ENCODE results near the gene GPI.

GPI gene

DNA sequence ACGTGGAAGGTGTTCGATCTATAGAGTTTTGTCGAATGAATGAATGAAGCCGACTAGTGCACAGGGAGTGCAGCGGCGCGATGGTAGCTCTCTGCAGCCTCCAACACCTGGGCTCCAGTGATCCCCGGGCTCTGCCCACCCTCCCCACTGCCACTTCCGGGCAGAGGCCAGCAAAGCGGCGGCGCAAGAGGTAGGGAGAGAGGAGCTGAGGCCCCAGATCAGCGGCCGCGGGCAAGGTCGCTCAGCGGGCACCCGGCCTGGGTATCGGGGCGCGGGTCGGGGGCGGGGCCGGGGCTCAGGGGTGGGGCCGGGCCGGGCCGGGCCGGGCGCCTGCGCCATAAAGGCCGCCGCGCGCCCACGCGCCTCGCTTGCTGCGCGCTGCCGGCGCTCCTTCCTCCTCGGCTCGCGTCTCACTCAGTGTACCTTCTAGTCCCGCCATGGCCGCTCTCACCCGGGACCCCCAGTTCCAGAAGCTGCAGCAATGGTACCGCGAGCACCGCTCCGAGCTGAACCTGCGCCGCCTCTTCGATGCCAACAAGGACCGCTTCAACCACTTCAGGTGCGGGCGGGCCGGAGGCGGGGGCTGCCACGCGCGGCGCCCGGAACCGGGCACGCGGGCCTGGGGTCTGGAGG, at the start of gene GPI:
TSS of gene GPI (plus strand) at position 367 of the 633 bp plus-strand sequence. CDS start at position 438, 71 bp downstream.
- peak within 1 kb of the TSS; percentile 67 for H3K4me3 ChIP-seq (replicated peaks; ENCODE audit: low read depth, low read length)
- TF ChIP-seq, protein P1, sequence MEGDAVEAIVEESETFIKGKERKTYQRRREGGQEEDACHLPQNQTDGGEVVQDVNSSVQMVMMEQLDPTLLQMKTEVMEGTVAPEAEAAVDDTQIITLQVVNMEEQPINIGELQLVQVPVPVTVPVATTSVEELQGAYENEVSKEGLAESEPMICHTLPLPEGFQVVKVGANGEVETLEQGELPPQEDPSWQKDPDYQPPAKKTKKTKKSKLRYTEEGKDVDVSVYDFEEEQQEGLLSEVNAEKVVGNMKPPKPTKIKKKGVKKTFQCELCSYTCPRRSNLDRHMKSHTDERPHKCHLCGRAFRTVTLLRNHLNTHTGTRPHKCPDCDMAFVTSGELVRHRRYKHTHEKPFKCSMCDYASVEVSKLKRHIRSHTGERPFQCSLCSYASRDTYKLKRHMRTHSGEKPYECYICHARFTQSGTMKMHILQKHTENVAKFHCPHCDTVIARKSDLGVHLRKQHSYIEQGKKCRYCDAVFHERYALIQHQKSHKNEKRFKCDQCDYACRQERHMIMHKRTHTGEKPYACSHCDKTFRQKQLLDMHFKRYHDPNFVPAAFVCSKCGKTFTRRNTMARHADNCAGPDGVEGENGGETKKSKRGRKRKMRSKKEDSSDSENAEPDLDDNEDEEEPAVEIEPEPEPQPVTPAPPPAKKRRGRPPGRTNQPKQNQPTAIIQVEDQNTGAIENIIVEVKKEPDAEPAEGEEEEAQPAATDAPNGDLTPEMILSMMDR (IDR thresholded peaks at IDR 0.05; ENCODE audit: low read length, missing control alignments): no peak
- peak; percentile 40 for DNase-seq (ENCODE audit: low read depth)

DNA sequence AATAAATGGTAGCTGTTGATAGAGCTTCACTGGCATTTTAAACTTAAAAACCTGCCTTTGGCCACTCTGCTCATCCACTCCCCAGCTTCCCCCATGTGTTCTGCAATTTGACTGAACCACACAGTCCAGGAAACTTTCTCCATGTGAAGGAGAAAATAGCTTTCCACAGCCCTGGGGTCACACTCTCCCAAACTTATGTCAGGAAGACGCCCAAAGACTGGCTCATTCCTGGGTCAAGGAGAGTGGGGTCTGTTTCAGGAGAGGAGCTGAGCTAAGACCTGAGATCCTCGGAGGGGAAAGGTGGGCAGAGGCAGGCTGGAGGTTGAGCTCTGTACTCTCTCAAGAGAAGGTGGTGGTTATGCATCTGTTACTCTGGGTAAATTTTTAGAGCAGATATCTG, 48.7 kb upstream of the GPI start:
- H3K4me3 ChIP-seq (replicated peaks; ENCODE audit: low read depth, low read length): no peak overlapping the region
- TF ChIP-seq, protein P1 (IDR thresholded peaks at IDR 0.05; ENCODE audit: low read length, missing control alignments): no peak
- DNase-seq (ENCODE audit: low read depth): no peak

DNA sequence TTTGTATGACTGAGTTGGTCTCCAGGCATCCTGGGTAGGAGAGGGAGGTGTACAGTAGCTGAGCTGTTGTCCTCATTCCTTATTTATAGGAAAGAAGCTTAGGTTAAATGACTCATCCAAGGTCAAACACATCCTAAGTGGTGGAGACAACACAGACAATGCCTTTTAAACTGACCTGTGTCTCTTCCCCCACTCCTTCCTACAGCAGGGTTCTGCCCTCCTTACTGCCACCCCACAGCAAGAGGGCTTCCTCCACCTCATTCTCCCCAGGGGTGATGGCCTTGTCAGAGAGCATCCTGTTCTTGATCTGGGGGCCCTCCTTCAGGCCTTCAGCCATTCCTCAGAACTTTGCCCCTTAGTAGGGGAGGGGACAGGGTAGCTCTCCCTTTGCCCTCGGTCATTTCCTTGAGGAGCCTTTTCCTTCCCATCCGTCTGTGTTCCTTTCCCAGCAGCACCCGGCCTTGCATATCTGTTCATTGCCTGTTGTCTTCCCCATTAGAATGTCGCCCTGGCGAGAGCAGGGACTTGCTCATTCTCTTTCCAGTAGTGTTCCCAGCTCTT, 48.2 kb upstream of the GPI start:
- DNase-seq (ENCODE audit: low read depth): peak; percentile 61
- TF ChIP-seq, protein P1 (IDR thresholded peaks at IDR 0.05; ENCODE audit: low read length, missing control alignments): no peak

DNA sequence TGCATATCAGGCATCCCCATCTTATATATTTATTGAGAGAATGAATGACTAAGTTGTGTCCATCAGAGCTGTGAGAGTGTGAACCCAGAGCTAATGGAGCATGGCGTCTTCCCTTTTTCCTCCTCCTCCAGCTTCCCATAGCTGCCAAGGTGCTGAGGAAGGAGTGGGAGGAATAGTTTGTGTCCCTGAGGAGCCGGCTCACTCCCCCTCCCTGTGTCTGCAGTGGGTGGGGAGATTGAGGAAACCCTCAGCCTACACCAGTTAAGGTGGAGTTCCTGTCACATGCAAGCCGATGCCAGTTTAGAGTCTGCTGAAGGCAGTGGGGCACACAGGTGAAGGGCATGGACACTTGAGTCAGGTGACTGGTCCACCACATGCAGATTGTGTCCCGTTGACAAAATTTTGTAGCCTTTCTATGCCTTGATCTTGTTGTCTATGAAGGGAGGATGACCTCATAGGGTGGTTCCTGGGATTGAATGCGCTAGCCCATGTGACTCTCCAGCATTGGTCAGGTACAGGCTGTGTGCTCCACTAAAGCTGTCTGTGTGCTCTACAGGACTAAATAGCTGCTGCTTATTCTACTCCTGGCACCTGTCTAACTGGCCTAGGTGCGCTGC, 47.6 kb upstream of the GPI start:
- peak; percentile 41 for DNase-seq (ENCODE audit: low read depth)
- TF ChIP-seq, protein P1 (IDR thresholded peaks at IDR 0.05; ENCODE audit: low read length, missing control alignments): no peak
- H3K4me3 ChIP-seq (replicated peaks; ENCODE audit: low read depth, low read length): no peak overlapping the region

More for the DNA sequence above, 48.2 kb upstream of the GPI start:
- no peak overlapping the region for H3K4me3 ChIP-seq (replicated peaks; ENCODE audit: low read depth, low read length)

DNA sequence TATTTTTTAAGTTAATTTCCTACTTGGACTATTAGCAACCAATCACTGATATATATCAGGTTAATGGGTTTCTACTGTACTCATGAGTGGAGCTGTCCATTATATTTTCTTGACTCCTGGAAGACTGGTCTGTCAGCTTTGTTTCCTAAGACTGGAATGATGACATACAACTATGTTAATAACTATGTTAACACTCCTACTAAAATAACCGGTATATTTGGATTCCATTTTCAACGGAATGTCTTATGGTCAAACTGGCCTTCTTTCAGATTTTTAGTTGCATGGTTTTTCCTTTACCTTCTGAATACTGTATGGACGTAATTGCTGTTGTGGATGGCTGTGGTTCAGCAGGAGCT, 45.8 kb upstream of the GPI start:
- DNase-seq (ENCODE audit: low read depth): no peak
- TF ChIP-seq, protein P1 (IDR thresholded peaks at IDR 0.05; ENCODE audit: low read length, missing control alignments): no peak
- H3K4me3 ChIP-seq (replicated peaks; ENCODE audit: low read depth, low read length): no peak overlapping the region

DNA sequence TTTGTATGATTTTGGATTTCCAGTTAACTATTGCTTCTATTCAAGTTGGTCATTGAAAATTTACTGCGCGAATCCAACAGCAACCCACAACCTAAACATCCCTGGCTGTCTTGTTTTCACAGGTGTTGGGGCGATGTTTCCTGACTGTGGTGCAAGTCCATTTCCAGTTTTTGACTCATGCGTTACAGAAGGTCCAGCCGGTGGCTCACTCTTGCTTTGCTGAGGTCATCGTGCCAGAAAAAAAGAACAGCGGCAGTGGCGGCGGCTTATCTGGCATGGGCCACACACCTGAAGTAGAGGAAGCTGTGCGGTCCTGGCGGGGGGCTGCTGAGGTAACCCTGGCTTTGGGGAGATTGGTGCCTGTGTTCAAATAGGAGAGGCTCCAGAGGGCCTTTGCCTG, 45.2 kb upstream of the GPI start:
- DNase-seq (ENCODE audit: low read depth): no peak
- no peak overlapping the region for H3K4me3 ChIP-seq (replicated peaks; ENCODE audit: low read depth, low read length)
- TF ChIP-seq, protein P1 (IDR thresholded peaks at IDR 0.05; ENCODE audit: low read length, missing control alignments): no peak

All from fibroblast of pulmonary artery (primary cell).